HCT116 (cell line): Measurements from ENCODE around the gene EIPR1. TPM values are rescaled to one million over a fixed set of nuclear protein-coding genes. Genes with fewer than 3 reads are reported as not detected.

Source experiments
- ATAC-seq: fragments of 200-7000 bp; cut with Tn5 transposase; 2 replicates; pipeline ENCODE4 v1.9.1; 2020; ENCODE audit warnings: mild to moderate bottlenecking, moderate library complexity
- BruUV-seq: library from RNA; stranded (reverse); fragments of 400-500 nt; replicated peaks from 2 replicates; lab custom pipeline; 2021; lab: Mats Ljungman, UMichigan
- CTCF ChIA-PET: fragments of 300-600 bp; sonication (Branson Sonifier 250); formaldehyde crosslinking; loops from one replicate; lab custom pipeline; 2021; ENCODE audit warnings: antibody characterized with exemption; lab: Charles Lee
- POLR2A ChIA-PET: fragments of 300-600, 350-600 bp; sonication (Branson Sonifier 250); formaldehyde crosslinking; loops from one replicate; lab custom pipeline; 2021; ENCODE audit warnings: antibody characterized with exemption; lab: Charles Lee
- RAD21 ChIA-PET, 2 experiments: fragments of 300-600 bp; sonication (Branson Sonifier 250); formaldehyde crosslinking; loops; one replicate each; lab custom pipeline; 2023; ENCODE audit warnings: low total read pairs in 2 of 2; ENCODE audit not compliant: uncharacterized antibody in 2 of 2, unreplicated experiment in 2 of 2, low non-redundant PET in 1 of 2; lab: Charles Lee
- DNase-seq: peaks from one replicate; pipeline ENCODE4 v3.0.0-alpha.2; 2010; ENCODE audit warnings: low read depth, low spot score
- H2AFZ ChIP-seq: fragments of 200-600 bp; shearing (Covaris generic), sonication (generic); 2 replicates; pipeline ENCODE4 v1.6.1; 2017; ENCODE audit warnings: low read depth, mixed run types, mixed read lengths, antibody characterized with exemption, low read length; ENCODE audit not compliant: poor library complexity, severe bottlenecking
- H3K27ac ChIP-seq: 2 replicates; pipeline ENCODE4 v1.5.1; 2012; ENCODE audit warnings: low read depth, low read length
- H3K27me3 ChIP-seq: fragments of 200-600 bp; sonication (generic); 2 replicates; pipeline ENCODE4 v1.6.1; 2016; ENCODE audit warnings: mixed run types, low read length, mixed read lengths; ENCODE audit not compliant: insufficient read depth
- H3K36me3 ChIP-seq, 2 experiments: fragments of 200-500 bp in 1 of 2; fragments of 200-600 bp in 1 of 2; sonication (Bioruptor generic) in 1 of 2; sonication (generic) in 1 of 2; 2 replicates each; pipeline versions ENCODE4 v1.5.1 to v1.6.1; 2014 to 2016; ENCODE audit warnings: low read length in 2 of 2, inconsistent platforms in 1 of 2, mixed read lengths in 1 of 2, mixed run types in 1 of 2; ENCODE audit not compliant: insufficient read depth in 2 of 2, control insufficient read depth in 1 of 2
- H3K4me1 ChIP-seq, 2 experiments: fragments of 200-600 bp in 1 of 2; sonication (generic) in 1 of 2; 2 replicates each; pipeline versions ENCODE4 v1.5.1 to v1.6.1; 2012 to 2017; ENCODE audit warnings: low read length in 2 of 2, inconsistent platforms in 1 of 2, mild to moderate bottlenecking in 1 of 2, mixed read lengths in 1 of 2, mixed run types in 1 of 2, moderate library complexity in 1 of 2; ENCODE audit not compliant: insufficient read depth in 2 of 2, control insufficient read depth in 1 of 2
- H3K4me2 ChIP-seq: fragments of 200-600 bp; sonication (generic); 2 replicates; pipeline ENCODE4 v1.6.1; 2017; ENCODE audit warnings: mixed run types, low read length, mixed read lengths
- H3K4me3 ChIP-seq, 2 experiments: fragments of 200-600 bp in 1 of 2; sonication (generic) in 1 of 2; replicated peaks in 1 of 2; 2 replicates each; pipeline ENCODE4 v1.5.1; 2011 to 2016; ENCODE audit warnings: low read length in 2 of 2, control low read depth in 1 of 2, low read depth in 1 of 2, mild to moderate bottlenecking in 1 of 2, mixed read lengths in 1 of 2, mixed run types in 1 of 2
- H3K79me2 ChIP-seq: fragments of 200-600 bp; sonication (generic); 2 replicates; pipeline ENCODE4 v1.6.1; 2017; ENCODE audit warnings: mild to moderate bottlenecking, mixed run types, low read length, moderate library complexity, mixed read lengths; ENCODE audit not compliant: insufficient read depth
- H3K9ac ChIP-seq: fragments of 200-600 bp; sonication (generic); 2 replicates; pipeline ENCODE4 v1.6.1; 2016; ENCODE audit warnings: low read length, mixed read lengths
- H3K9me2 ChIP-seq: fragments of 200-600 bp; sonication (generic), shearing (Covaris generic); 2 replicates; pipeline ENCODE4 v1.6.1; 2017; ENCODE audit warnings: mixed run types, mild to moderate bottlenecking, moderate library complexity; ENCODE audit not compliant: insufficient read depth
- H3K9me3 ChIP-seq, 2 experiments: fragments of 200-500 bp in 1 of 2; fragments of 200-600 bp in 1 of 2; sonication (Bioruptor generic) in 1 of 2; sonication (generic) in 1 of 2; 2 replicates each; pipeline ENCODE4 v1.6.1; 2014 to 2017; ENCODE audit warnings: low read length in 2 of 2, mixed read lengths in 2 of 2, inconsistent platforms in 1 of 2, low read depth in 1 of 2, mild to moderate bottlenecking in 1 of 2, mixed run types in 1 of 2, moderate library complexity in 1 of 2; ENCODE audit not compliant: control insufficient read depth in 1 of 2, insufficient read depth in 1 of 2
- H4K20me1 ChIP-seq: fragments of 200-600 bp; sonication (generic), shearing (Covaris generic); 2 replicates; pipeline ENCODE4 v1.6.1; 2017; ENCODE audit warnings: mixed run types, mild to moderate bottlenecking, moderate library complexity; ENCODE audit not compliant: insufficient read depth
- ATF3 ChIP-seq: IDR thresholded peaks from 2 replicates; pipeline ENCODE4 v1.6.1; 2012
- CBX3 ChIP-seq: IDR thresholded peaks from 2 replicates; pipeline ENCODE4 v1.6.1; 2012; ENCODE audit warnings: low read depth
- CEBPB ChIP-seq: IDR thresholded peaks from 2 replicates; pipeline ENCODE4 v1.6.1; 2012; ENCODE audit warnings: low read depth
- EGR1 ChIP-seq: IDR thresholded peaks from 2 replicates; pipeline ENCODE4 v1.6.1; 2012; ENCODE audit warnings: low read depth
- ELF1 ChIP-seq: IDR thresholded peaks from 2 replicates; pipeline ENCODE4 v1.6.1; 2012; ENCODE audit warnings: low read depth, borderline replicate concordance
- EZH2 ChIP-seq: fragments of 200-600 bp; sonication (generic); IDR thresholded peaks from 2 replicates; pipeline ENCODE4 v1.6.1; 2017; ENCODE audit warnings: antibody characterized with exemption, mixed run types
- FOSL1 ChIP-seq: IDR thresholded peaks from 2 replicates; pipeline ENCODE4 v1.6.1; 2012; ENCODE audit warnings: low read depth
- JUND ChIP-seq: IDR thresholded peaks from 2 replicates; pipeline ENCODE4 v1.6.1; 2012
- MAX ChIP-seq: IDR thresholded peaks from 2 replicates; pipeline ENCODE4 v1.6.1; 2012
- POLR2A ChIP-seq: IDR thresholded peaks from 2 replicates; pipeline ENCODE4 v1.7.0; 2011; ENCODE audit warnings: borderline replicate concordance; ENCODE audit not compliant: insufficient read depth, insufficient read length; ENCODE audit errors: extremely low read depth
- POLR2AphosphoS5 ChIP-seq: IDR thresholded peaks from 2 replicates; pipeline ENCODE4 v1.6.1; 2011; ENCODE audit warnings: mild to moderate bottlenecking, low read depth, low read length, moderate library complexity
- RAD21 ChIP-seq: IDR thresholded peaks from 2 replicates; pipeline ENCODE4 v1.6.1; 2012; ENCODE audit warnings: low read depth, mild to moderate bottlenecking
- REST ChIP-seq: IDR thresholded peaks from 2 replicates; pipeline ENCODE4 v1.6.1; 2012; ENCODE audit warnings: low read depth
- SIN3A ChIP-seq: IDR thresholded peaks from 2 replicates; pipeline ENCODE4 v1.6.1; 2012; ENCODE audit warnings: low read depth
- SP1 ChIP-seq: IDR thresholded peaks from 2 replicates; pipeline ENCODE4 v1.6.1; 2012; ENCODE audit warnings: low read depth
- SRF ChIP-seq: IDR thresholded peaks from 2 replicates; pipeline ENCODE4 v1.6.1; 2012; ENCODE audit warnings: low read depth
- TCF7L2 ChIP-seq: IDR thresholded peaks from 2 replicates; pipeline ENCODE4 v1.7.0; 2011; ENCODE audit warnings: borderline replicate concordance, inconsistent platforms; ENCODE audit not compliant: insufficient read depth, insufficient read length; ENCODE audit errors: extremely low read depth
- YY1 ChIP-seq: IDR thresholded peaks from 2 replicates; pipeline ENCODE4 v1.6.1; 2011; ENCODE audit warnings: low read length, low read depth, moderate library complexity, mild to moderate bottlenecking; ENCODE audit not compliant: insufficient replicate concordance; ENCODE audit errors: extremely low read depth
- ZBTB33 ChIP-seq: IDR thresholded peaks from 2 replicates; pipeline ENCODE4 v1.6.1; 2011; ENCODE audit warnings: mild to moderate bottlenecking, low read length, moderate library complexity; ENCODE audit not compliant: insufficient replicate concordance; ENCODE audit errors: extremely low read depth
- ZNF274 ChIP-seq: fragments of 200-500 bp; sonication (Bioruptor generic); IDR thresholded peaks from 2 replicates; pipeline ENCODE4 v1.6.1; 2014; ENCODE audit warnings: mild to moderate bottlenecking, low read depth, low read length, inconsistent platforms
- intact Hi-C: fragments of 100-400 bp; cut with micrococcal nuclease; formaldehyde crosslinking; loops from 2 replicates; pipeline ENCODE4 v1.10.0; 2022
- total RNA-seq: library from RNA; stranded (reverse); gene quantifications from one replicate; pipeline ENCODE4 v1.2.1, GENCODE V29; 2021; ENCODE audit not compliant: unreplicated experiment

Gene EIPR1
- total RNA-seq, 1 experiment from 2014 or later: 36.9 TPM

DNA sequence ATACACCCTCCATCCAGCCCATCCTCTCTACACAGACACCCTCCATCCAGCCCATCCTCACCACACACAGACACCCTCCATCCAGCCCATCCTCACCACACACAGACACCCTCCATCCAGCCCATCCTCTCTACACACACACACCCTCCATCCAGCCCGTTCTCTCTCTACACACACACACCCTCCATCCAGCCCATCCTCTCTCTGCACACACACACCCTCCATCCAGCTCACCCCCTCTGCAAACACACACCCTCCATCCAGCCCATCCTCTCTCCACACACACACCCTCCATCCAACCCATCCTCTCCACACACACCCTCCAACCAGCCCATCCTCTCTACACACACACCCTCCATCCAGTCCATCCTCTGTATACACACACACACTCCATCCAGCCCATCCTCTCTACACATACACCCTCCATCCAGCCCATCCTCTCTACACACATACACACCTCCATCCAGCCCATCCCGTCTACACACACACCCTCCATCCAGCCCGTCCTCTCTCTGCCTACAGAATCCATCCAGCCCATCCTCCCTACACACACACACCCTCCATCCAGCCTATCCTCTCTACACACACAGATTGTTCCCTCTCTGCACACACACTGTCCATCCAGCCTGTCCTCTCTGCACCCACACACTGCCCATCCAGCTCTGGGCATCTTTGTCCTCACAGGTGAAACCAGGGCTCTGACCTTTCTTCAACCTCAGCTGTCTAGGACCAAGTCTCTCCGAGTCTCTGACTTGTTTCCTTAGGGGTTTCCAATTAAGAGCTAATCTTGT is 81.2 kb downstream of the EIPR1 start:
- no peaks in the 10 kb centered on the region for H3K36me3 ChIP-seq
- no peak for TF ChIP-seq EZH2
- TF ChIP-seq TCF7L2: no peak
- TF ChIP-seq SIN3A: no peak
- TF ChIP-seq MAX: no peak
- no peak for TF ChIP-seq ZBTB33
- TF ChIP-seq ATF3: no peak
- TF ChIP-seq REST: no peak
- TF ChIP-seq CEBPB: no peak
- TF ChIP-seq ELF1: no peak
- TF ChIP-seq FOSL1: no peak
- no peak for TF ChIP-seq ZNF274
- TF ChIP-seq SRF: no peak
- no peak for TF ChIP-seq EGR1
- no peak for TF ChIP-seq YY1
- TF ChIP-seq JUND: no peak
- no peak for TF ChIP-seq RAD21
- TF ChIP-seq CBX3: no peak
- TF ChIP-seq POLR2AphosphoS5: no peak
- no peak for TF ChIP-seq POLR2A
- TF ChIP-seq SP1: no peak
- TF ChIP-seq, all 23 proteins: peak for 0
- no peaks in the 10 kb centered on the region for H3K27me3 ChIP-seq
- DNase-seq: no peak
- no peak overlapping the region for H3K9ac ChIP-seq
- H3K4me1 ChIP-seq: no peaks in the 10 kb centered on the region
- no peaks in the 10 kb centered on the region for H4K20me1 ChIP-seq
- CTCF ChIA-PET: no interaction called here
- no peak for ATAC-seq
- H3K27ac ChIP-seq: no peak overlapping the region
- H3K4me2 ChIP-seq: no peak overlapping the region
- POLR2A ChIA-PET: no interaction called here
- intact Hi-C loops: no loop called here
- BruUV-seq: no TSS peak
- no peak overlapping the region for H2AFZ ChIP-seq
- H3K9me3 ChIP-seq: no peaks in the 10 kb centered on the region
- H3K4me3 ChIP-seq: no peak overlapping the region
- RAD21 ChIA-PET: no interaction called here
- no peaks in the 10 kb centered on the region for H3K9me2 ChIP-seq
- H3K79me2 ChIP-seq: peaks cover 7% of the 10 kb centered on the region; the same call in 1 of the 2 replicates
